Activated T-helper 1 cell treated with Interleukin-2 at 50 U/mL for 16 hours (primary cell): ENCODE results near the gene RNF167.

ENCODE experiments used
- DNase-seq: peaks from one replicate; pipeline ENCODE4 v3.0.0-alpha.2; 2020; ENCODE audit warnings: low read depth

RNF167 gene

DNA sequence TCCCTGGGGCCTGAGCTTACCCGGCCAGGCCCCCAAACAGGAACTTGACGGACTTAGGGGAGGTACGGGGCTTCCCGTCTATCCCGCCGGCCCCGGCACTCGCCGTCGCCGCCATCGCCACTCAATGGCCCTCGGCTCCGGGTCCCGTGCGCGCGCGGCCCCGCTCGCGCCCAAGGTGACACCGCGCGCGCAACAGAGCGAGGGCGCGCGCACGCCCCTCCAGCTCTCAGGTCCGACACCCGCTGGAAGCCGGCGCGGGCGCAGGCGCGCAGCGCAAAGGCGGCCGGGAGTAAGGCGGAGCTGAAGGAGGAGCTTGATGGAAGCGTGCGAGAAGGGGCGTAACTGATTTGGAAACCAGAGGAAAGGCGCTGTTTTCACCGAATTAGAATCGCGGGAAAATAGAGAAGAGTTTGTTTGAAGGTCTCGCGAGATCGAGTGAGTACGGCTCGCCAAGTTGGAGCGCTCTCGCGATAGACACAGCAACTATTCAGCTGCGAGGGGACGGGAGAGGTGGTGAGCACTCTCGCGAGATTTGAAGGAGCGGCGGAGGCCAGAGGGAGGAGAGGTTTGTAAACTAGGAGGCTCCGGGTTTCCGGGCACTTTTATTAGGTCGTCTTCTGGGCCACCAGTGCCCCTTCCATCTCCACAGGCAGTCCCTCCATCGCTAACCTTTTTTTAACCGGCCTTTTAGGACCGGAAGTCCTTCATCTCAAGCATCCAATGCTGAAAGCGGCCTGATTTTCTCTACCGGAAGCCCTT, at the start of gene RNF167, which contains the start of gene SLC25A11:
RNF167 (plus strand) TSS at position 473 of the 759 bp plus-strand sequence. CDS start 642 bp downstream, outside the sequence.
SLC25A11 (minus strand) TSS at position 251 of the 759 bp plus-strand sequence; CDS start at position 115, 136 bp downstream.
- DNase-seq, result peak; percentile 95

DNA sequence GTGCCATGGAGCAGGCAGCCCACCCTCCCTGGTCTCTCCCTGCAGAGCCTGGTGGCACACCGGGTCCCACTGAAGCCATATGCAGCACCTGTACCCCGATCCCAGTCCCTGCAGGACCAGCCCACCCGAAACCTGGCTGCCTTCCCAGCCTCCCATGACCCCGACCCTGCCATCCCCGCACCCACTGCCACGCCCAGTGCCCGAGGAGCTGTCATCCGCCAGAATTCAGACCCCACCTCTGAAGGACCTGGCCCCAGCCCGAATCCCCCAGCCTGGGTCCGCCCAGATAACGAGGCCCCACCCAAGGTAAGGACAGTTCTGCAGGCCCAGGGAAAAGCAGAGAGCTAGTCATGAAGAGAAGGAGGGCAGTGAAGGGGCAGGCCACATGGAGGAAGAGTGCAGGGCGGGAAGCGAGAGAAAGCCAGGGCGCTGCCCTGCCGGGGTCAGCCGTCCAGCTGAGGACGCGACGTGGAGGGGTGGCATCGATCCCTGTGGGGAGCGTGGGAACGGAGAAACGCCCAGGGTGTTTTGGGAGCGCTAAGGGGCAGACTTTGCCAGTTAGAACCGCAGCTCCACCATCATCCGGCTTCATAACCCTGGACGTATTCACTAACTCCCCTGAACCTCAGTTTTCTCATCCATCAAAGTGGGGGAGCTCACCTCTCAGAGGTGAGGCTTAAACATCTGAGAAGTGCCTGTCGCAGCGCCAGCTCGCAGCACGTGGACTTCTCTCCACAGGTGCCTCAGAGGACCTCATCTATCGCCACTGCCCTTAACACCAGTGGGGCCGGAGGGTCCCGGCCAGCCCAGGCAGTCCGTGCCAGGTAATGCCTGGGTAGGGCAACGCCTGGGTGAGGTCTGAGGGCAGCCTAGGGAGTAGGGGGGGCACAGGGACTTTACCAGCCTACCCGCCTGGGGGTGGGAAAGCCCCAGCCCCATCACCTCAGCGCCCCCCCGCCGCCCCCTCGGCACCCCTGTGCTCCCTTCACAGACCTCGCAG, 48.4 kb upstream of the RNF167 start:
- DNase-seq, result no peak

DNA sequence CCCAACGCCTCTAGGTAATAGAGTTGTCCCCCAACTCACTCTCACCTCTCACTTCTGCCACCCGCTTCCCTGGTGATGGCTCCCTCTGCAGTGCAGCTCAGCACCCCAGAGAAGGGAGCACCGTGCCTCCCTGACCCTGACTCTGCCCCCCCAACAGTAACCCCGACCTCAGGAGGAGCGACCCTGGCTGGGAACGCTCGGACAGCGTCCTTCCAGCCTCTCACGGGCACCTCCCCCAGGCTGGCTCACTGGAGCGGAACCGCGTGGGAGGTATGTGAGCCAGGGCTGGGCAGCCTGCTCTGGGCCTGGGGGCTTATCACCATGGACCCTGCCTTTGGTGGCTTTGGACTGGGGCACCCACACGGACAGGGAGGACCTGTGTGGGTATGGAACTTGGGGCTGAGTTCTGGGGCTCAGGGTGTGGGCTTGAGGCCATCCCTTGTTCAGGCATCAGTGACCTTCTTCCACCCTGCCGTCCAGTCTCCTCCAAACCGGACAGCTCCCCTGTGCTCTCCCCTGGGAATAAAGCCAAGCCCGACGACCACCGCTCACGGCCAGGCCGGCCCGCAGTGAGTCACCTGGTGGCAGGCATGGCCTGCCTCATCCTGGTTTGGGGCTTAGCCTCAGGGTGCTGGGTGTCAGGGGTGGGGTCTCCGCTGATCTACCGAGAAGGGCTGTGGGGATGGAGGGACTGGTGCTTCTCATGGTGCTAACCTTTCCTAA, 47.4 kb upstream of the RNF167 start:
- no peak for DNase-seq

DNA sequence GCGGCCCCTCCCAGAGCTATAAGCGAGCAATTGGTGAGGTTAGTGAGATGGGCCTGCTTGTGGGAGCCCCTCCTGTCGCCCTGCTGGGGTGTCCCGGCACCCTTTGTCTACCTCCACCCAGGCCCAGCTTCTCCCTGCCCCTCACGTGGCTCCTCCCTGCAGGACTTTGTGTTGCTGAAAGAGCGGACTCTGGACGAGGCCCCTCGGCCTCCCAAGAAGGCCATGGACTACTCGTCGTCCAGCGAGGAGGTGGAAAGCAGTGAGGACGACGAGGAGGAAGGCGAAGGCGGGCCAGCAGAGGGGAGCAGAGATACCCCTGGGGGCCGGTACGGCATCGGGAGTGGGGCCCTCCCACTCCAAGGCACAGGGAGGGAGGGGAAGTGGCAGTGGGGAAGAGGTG, 46.8 kb upstream of the RNF167 start:
- DNase-seq, result no peak

DNA sequence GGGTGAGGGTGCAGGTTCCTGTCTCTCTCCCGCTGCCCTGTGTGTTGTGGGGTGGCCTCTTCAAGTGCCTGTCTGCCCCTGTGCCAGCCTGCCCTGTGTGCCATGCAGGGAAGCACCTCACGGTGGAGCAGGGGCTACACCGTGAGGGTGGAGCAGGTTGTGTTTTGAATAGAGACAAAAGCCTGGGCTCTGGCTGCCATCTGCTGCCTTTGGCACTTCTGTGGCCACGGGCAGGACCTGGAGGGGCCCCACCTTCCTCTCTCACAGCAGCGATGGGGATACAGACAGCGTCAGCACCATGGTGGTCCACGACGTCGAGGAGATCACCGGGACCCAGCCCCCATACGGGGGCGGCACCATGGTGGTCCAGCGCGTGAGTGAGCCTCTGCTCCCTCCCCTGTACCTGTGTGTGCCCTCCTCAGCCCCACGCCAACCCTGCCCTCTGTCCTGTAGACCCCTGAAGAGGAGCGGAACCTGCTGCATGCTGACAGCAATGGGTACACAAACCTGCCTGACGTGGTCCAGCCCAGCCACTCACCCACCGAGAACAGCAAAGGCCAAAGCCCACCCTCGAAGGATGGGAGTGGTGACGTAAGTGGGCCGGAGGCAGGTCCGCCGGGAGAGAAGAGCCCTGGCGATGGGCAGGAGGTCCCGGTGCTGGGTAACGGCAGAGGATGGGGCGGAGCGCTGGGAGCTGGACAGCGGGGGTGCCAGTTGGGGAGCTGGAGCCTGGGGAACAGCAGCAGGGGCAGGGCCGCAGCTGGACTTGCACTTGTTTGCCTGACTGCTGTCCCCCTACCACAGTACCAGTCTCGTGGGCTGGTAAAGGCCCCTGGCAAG, 46.1 kb upstream of the RNF167 start:
- no peak for DNase-seq

DNA sequence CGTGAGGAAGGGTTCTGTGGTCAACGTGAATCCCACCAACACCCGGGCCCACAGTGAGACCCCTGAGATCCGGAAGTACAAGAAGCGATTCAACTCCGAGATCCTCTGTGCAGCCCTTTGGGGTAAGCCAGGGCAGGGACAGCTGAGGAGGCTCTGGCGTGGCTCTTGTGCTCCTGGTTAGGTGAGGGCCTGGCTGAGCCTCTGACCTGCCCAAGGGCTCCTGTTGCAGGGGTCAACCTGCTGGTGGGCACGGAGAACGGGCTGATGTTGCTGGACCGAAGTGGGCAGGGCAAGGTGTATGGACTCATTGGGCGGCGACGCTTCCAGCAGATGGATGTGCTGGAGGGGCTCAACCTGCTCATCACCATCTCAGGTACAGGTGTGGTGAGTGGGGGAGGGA, 44.9 kb upstream of the RNF167 start:
- DNase-seq, result no peak

DNA sequence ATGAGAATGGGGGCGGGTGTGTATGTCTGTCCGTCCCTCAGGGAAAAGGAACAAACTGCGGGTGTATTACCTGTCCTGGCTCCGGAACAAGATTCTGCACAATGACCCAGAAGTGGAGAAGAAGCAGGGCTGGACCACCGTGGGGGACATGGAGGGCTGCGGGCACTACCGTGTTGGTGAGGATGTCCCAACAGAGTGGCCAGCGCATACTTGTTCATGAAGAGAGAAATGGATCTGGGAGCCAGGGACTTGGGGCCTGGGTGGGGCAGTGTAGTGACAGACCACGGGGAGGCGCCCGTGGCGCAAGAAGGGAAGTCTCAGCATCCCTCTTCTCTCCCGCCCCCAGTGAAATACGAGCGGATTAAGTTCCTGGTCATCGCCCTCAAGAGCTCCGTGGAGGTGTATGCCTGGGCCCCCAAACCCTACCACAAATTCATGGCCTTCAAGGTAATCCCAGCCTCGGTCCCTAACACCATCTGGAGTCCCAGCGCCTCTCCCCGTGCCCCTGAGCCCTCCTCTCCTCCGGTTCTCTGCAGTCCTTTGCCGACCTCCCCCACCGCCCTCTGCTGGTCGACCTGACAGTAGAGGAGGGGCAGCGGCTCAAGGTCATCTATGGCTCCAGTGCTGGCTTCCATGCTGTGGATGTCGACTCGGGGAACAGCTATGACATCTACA, 44.3 kb upstream of the RNF167 start:
- no peak for DNase-seq

DNA sequence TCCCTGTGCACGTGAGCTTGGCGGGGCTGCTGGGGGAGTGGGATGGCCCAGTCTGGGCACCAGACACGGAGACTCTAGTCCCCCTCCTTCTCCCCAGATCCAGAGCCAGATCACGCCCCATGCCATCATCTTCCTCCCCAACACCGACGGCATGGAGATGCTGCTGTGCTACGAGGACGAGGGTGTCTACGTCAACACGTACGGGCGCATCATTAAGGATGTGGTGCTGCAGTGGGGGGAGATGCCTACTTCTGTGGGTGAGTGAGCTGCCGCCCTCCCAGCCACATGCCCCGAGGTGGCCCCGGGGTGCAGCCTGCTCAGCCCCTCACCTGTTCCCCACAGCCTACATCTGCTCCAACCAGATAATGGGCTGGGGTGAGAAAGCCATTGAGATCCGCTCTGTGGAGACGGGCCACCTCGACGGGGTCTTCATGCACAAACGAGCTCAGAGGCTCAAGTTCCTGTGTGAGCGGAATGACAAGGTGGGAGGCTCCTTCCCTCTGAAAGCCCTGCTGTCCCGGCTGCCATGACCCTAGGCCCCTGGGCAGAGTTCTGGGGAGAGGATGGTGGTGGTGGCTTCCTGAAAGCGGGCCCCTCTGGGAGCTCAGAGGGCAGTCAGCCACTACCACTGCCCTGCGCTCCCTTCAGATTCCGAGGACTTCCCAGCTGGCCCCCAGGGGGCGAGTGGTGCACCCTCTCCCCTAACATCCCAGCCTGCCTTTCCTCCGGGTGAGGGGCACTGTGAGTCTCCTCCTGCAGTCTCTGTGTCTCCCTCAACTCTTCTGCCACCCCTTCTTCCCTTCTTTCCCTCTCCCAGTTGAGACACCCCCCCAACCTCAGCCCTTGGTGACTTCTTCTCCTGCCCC, 43.5 kb upstream of the RNF167 start:
- DNase-seq, result no peak

DNA sequence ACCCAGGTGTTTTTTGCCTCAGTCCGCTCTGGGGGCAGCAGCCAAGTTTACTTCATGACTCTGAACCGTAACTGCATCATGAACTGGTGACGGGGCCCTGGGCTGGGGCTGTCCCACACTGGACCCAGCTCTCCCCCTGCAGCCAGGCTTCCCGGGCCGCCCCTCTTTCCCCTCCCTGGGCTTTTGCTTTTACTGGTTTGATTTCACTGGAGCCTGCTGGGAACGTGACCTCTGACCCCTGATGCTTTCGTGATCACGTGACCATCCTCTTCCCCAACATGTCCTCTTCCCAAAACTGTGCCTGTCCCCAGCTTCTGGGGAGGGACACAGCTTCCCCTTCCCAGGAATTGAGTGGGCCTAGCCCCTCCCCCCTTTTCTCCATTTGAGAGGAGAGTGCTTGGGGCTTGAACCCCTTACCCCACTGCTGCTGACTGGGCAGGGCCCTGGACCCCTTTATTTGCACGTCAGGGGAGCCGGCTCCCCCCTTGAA, 42.8 kb upstream of the RNF167 start:
- DNase-seq, result no peak

DNA sequence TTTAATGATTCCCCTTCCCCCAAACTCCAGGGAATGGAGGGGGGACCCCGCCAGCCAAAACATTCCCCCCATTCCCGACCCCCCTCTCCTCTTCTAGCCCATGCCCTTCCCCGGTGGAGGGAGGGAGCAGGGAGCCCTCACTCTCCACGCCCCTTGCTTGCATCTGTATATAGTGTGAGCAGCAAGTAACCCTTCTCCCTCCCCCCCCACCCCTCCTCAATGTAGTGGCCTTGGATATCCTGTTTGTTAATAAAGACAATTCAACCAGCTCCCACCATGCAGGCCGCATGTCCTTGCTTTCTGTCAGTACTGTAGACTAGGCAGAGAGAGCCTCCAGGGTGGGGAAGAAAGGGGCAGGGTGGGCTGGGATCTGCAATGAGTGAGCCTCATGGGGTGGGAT, 42.3 kb upstream of the RNF167 start:
- DNase-seq, result no peak

DNA sequence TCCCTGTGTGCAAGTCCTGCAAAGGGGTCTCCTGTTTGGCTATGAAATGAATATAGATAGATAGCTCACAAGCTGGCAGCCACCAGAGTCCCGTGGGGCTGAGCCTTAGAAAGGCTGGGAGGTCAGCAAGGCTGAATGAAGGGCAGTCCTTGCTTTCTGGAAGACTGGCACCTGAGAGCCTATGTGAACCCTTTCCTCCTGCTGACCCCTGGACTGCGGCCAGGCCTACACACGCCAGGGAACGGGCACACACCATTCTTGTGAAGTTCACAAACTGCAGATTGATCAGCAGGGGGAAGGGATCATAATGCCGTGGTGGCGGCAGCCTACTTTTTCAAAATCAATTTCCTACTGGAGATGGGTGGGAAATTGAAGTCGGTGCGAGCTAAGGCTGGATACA, 41.7 kb upstream of the RNF167 start:
- no peak for DNase-seq

DNA sequence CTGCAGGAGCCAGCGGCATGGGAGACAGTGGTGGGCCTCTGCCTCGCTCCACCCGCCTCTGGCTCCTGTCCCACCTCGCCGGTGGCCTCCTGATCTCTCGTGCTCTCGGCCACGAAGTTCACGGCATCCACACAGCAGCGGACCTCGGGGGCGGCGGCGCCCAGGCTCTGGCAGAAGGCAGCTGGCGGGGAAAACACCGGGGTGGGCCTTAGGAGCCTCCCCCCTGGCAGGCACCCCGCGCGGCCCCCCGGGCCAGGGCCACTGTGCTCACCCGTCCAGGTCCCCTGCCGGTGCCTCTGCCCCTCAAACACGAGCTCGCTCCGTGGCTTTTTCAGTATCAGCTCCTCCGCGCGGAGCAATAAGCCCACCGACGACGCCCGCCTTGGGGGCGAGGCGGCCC, 41.1 kb upstream of the RNF167 start:
- DNase-seq, result no peak

DNA sequence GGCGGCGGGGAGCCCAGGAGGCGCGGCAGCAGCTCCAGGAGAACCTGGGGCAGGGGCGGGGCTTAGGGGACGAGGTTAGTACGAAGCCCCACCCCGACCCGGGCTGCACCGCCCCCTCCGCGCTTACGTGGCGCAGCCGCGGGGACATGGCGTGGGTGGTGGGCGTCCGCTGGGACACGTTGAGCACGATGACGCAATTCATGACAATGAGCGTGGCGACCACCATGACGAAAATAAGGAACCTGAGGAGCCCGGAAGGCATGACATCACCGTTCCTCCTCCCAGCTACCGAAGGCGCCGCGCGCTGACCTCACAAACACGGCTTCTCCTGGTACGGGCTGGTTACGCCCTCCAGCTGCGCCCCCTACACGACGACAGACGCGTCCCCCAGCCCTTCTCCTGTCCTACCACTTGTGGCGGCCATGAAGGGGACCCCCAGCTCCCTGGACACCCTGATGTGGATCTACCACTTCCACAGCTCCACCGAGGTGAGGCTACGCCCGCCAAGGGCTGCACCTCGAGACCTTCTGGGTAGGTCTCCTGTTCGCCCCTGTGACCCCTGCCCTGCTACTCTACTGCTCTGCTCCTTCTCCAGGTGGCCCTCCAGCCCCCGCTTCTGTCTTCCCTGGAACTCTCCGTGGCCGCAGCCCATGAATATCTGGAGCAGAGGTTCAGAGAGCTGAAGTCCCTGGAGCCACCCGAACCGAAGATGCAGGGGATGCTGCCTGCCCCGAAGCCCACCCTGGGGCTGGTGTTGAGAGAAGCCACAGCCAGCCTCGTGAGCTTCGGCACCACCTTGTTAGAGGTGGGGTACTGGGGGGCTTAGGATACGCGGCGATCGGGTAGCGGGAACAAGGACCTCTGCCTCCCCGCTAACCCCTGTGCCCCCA, 40.5 kb upstream of the RNF167 start, which contains the start of gene C17orf107:
C17orf107 (plus strand) TSS at position 196 of the 890 bp plus-strand sequence; CDS start at position 423, 227 bp downstream.
- DNase-seq, result peak; percentile 76

DNA sequence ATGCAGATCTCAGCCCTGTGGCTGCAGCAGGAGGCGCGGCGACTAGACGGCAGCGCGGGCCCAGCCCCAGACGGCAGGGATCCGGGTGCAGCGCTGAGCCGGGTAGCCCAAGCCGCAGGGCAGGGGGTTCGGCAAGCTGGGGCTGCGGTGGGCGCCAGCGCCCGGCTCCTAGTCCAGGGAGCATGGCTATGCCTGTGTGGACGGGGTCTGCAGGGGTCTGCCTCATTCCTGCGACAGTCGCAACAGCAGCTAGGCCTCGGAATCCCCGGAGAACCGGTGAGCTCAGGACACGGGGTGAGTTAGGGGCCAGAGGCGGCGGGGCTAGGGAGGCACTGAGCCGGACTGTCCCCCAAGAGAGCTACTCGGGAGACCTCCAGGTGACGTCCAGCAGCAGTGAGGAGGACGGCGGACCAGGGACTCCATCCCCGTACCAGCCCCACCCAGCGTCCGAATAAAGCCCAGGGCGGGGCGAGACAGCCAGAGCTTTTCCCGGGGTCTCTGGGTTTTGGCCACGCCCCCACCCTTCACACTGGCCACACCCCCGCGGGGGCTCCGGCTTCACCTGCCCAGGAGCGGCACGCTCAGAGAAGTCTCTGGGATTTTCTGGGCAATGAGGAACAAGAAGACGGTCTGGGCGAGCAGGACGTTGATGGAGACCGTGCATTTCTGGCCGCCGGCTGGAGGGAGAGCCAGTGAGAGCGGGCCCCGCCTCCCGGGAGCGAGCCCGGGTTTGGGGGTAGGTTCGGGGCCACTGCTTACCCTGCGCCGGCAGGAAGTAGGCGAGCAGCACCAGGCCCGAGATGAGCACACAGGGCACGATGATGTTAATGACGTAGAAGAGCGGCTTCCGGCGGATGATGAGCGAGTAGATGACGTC, 39.6 kb upstream of the RNF167 start:
- DNase-seq, result peak; percentile 43

DNA sequence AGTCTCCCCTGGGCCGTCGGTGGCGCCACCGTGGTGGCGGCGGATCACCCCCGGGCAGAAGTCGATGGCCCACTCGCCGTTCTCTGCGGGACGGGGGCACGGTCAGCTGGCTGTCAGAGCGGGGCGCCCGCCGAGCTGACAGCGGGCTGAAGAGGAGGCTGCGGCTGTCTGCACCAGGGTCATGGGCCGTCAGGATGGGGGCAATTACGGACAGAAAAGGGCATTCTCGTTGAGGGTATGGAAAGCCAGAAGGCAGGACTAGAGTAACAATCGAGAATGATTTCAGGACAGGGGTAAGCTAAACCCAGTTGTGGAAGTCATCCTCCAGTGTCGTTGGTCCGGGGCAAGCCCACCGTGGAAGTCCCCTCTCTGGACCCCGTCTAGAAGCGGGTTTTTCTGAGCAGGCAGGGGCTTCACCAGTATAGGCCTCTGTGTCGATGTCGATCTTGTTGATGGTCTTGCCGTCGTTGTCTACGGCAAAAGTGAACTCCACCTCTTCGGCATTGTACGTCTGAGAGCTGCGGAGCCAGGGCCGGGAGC, 38.9 kb upstream of the RNF167 start:
- DNase-seq, result no peak

DNA sequence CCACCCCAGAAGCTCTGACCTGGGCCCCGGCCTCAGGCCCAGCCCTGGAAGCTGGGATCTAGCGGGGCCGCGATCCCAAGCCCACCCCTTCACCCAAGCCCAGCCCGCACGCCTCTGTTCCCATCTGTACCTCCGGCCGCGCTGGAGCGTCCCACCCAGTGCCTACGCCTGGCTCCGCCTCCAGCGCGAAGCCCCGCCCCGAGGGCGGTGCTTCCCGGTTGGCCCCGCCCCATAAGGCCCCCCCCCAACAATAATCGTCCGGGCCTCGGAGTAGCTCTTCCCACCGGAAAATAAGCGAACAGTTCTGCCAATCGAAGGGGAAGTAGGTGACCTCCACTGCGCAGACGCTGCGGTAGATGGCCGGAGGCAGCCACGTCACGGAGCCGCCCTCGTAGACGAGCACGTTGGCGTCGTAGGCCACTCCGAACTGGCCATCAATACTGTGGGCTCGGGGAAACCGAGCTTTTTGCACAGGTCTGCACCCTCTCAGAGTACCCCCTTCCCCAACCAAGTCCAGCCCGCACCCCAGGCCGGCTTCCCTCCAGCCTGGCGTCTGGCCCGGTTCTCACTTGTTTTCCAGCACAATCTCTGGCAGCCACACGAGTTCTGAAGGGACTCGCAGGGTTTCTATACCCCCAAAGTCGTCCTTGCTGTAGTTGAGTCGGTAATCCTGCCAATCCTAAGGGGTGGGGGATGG, 38.3 kb upstream of the RNF167 start:
- DNase-seq, result no peak
